Tibial nerve (tissue), 4 donors: Measurements from ENCODE around the gene PHYHIPL. TPM values are rescaled to one million over a fixed set of nuclear protein-coding genes. Genes with fewer than 3 reads are reported as not detected.

Experiments used
- DNase-seq, 2 donors: peaks; one replicate each; pipeline ENCODE4 v3.0.0-alpha.2; 2019; ENCODE audit warnings: low spot score in 2 of 2
- H3K27ac ChIP-seq, 4 donors: fragments of 200-600 bp; sonication (generic) in 3 of 4; one replicate each; pipeline ENCODE4 v1.5.1; 2017 to 2019; ENCODE audit warnings: mild to moderate bottlenecking in 1 of 4
- H3K27me3 ChIP-seq, 2 donors: fragments of 200-600 bp; sonication (generic) in 1 of 2; one replicate each; pipeline versions ENCODE4 v1.5.1 to v1.6.0; 2017 to 2019
- H3K36me3 ChIP-seq, 3 donors: fragments of 200-600 bp; sonication (generic); one replicate each; pipeline ENCODE4 v1.5.1; 2018 to 2019
- H3K4me1 ChIP-seq, 4 donors: fragments of 200-600 bp; sonication (generic) in 3 of 4; one replicate each; pipeline ENCODE4 v1.5.1; 2017 to 2019
- H3K4me3 ChIP-seq, 4 donors: fragments of 200-600 bp; sonication (generic) in 3 of 4; one replicate each; pipeline ENCODE4 v1.5.1; 2017 to 2019; ENCODE audit warnings: mild to moderate bottlenecking in 1 of 4, moderate library complexity in 1 of 4
- H3K9me3 ChIP-seq, 4 donors: fragments of 200-600 bp; sonication (generic) in 3 of 4; one replicate each; pipeline ENCODE4 v1.5.1; 2017 to 2019
- CTCF ChIP-seq, 5 experiments: fragments of 200-600 bp in 3 of 5; fragments of 450-650 bp in 2 of 5; sonication (generic) in 3 of 5; IDR thresholded peaks; one replicate each; pipeline ENCODE4 v1.5.1; 2016 to 2019; ENCODE audit warnings: antibody characterized with exemption in 5 of 5, mild to moderate bottlenecking in 3 of 5, moderate library complexity in 2 of 5
- EP300 ChIP-seq, 2 donors: sonication (generic); formaldehyde crosslinking; IDR thresholded peaks; one replicate each; pipeline ENCODE4 v1.6.1; 2017; ENCODE audit warnings: antibody characterized with exemption in 2 of 2, mild to moderate bottlenecking in 1 of 2
- POLR2A ChIP-seq, 2 donors: fragments of 450-650 bp; IDR thresholded peaks; one replicate each; pipeline ENCODE4 v1.6.1; 2017; ENCODE audit warnings: antibody characterized with exemption in 2 of 2, mild to moderate bottlenecking in 2 of 2, moderate library complexity in 2 of 2
- WGBS, 2 donors: methylation state at CpG; one replicate each; pipeline ENCODE4 v1.1.5; 2018; 5-methylcytosine and 5-hydroxymethylcytosine counted together
- total RNA-seq, 4 donors: library from RNA; depleted of rRNA; stranded (reverse); fragments of >200 nt; gene quantifications; one replicate each; pipeline ENCODE4 v1.1.0, GENCODE V29; 2016

PHYHIPL gene
- total RNA-seq, 4 donors from 2014 or later: 0.20 TPM; not detected in 3

- no peak overlapping the region for H3K4me3 ChIP-seq
- H3K27ac ChIP-seq: no peak overlapping the region
- TF ChIP-seq POLR2A (IDR thresholded peaks at IDR 0.05): no peak
- TF ChIP-seq EP300 (IDR thresholded peaks at IDR 0.05): no peak
- no peak for TF ChIP-seq CTCF (IDR thresholded peaks at IDR 0.05)
- no peaks in the 10 kb centered on the region for H3K4me1 ChIP-seq
- H3K27me3 ChIP-seq: no peaks in the 10 kb centered on the region
- no peaks in the 10 kb centered on the region for H3K9me3 ChIP-seq
- WGBS, 2 donors: 15 to 17% methylated on average over 1 of the region's 1 CpG
- DNase-seq: no peak
- H3K36me3 ChIP-seq: no peaks in the 10 kb centered on the region
Observed at GRCh38 chr10:59133841-59134593, 42.4 kb upstream of the PHYHIPL start.

- peaks cover 0 to under 1% (median 0%) of the 10 kb centered on the region in 4 donors for H3K4me1 ChIP-seq
- no peak overlapping the region for H3K27ac ChIP-seq
- no peak overlapping the region for H3K4me3 ChIP-seq
- WGBS, 2 donors: 83 to 86% methylated on average over 3 of the region's 3 CpGs
- no peaks in the 10 kb centered on the region for H3K9me3 ChIP-seq
- no peaks in the 10 kb centered on the region for H3K36me3 ChIP-seq
- H3K27me3 ChIP-seq: no peaks in the 10 kb centered on the region
- DNase-seq: no peak
- no peak for TF ChIP-seq EP300 (IDR thresholded peaks at IDR 0.05)
- no peak for TF ChIP-seq CTCF (IDR thresholded peaks at IDR 0.05)
- TF ChIP-seq POLR2A (IDR thresholded peaks at IDR 0.05): no peak
Observed at GRCh38 chr10:59134785-59135184, 41.7 kb upstream of the PHYHIPL start.

- TF ChIP-seq CTCF (IDR thresholded peaks at IDR 0.05): no peak
- TF ChIP-seq EP300 (IDR thresholded peaks at IDR 0.05): no peak
- TF ChIP-seq POLR2A (IDR thresholded peaks at IDR 0.05): no peak
- 62 to 63% methylated on average over 3 of the region's 3 CpGs for WGBS, 2 donors
- H3K27me3 ChIP-seq: no peaks in the 10 kb centered on the region
- no peaks in the 10 kb centered on the region for H3K9me3 ChIP-seq
- no peak for DNase-seq
- H3K4me1 ChIP-seq: peaks cover 0 to 4% (median 0%) of the 10 kb centered on the region in 4 donors
- H3K27ac ChIP-seq: no peak overlapping the region
- H3K4me3 ChIP-seq: no peak overlapping the region
- no peaks in the 10 kb centered on the region for H3K36me3 ChIP-seq
Observed at GRCh38 chr10:59135275-59135674, 41.2 kb upstream of the PHYHIPL start.

- Histone ChIP-seq H3K9me3 (no peaks in the 10 kb centered on the region), H3K27me3 (no peaks in the 10 kb centered on the region), H3K4me3 (no peak overlapping the region), H3K4me1 (peaks cover 0 to 4% (median 0%) of the 10 kb centered on the region in 4 donors), H3K36me3 (no peaks in the 10 kb centered on the region), H3K27ac (no peak overlapping the region)
- TF ChIP-seq CTCF (IDR thresholded peaks at IDR 0.05) (no peak), EP300 (IDR thresholded peaks at IDR 0.05) (no peak), POLR2A (IDR thresholded peaks at IDR 0.05) (no peak)
- DNase-seq: no peak
- 95 to 96% methylated on average over 23 of the region's 23 CpGs for whole genome bisulfite sequencing, 2 donors
Observed at GRCh38 chr10:59138052-59138451, 38.4 kb upstream of the PHYHIPL start.

- H3K4me3 ChIP-seq: no peak overlapping the region
- no peak for DNase-seq
- H3K27me3 ChIP-seq: no peaks in the 10 kb centered on the region
- H3K4me1 ChIP-seq: peaks cover 0 to 4% (median 0%) of the 10 kb centered on the region in 4 donors
- H3K36me3 ChIP-seq: no peaks in the 10 kb centered on the region
- H3K9me3 ChIP-seq: no peaks in the 10 kb centered on the region
- TF ChIP-seq EP300 (IDR thresholded peaks at IDR 0.05) (no peak), POLR2A (IDR thresholded peaks at IDR 0.05) (no peak), CTCF (IDR thresholded peaks at IDR 0.05) (no peak)
- H3K27ac ChIP-seq: no peak overlapping the region
- 54 to 61% methylated on average over 1 of the region's 1 CpG for WGBS, 2 donors
Observed at GRCh38 chr10:59143544-59143943, 32.9 kb upstream of the PHYHIPL start.
